ENCODE results near the gene EFNA5.

Gene EFNA5

DNA sequence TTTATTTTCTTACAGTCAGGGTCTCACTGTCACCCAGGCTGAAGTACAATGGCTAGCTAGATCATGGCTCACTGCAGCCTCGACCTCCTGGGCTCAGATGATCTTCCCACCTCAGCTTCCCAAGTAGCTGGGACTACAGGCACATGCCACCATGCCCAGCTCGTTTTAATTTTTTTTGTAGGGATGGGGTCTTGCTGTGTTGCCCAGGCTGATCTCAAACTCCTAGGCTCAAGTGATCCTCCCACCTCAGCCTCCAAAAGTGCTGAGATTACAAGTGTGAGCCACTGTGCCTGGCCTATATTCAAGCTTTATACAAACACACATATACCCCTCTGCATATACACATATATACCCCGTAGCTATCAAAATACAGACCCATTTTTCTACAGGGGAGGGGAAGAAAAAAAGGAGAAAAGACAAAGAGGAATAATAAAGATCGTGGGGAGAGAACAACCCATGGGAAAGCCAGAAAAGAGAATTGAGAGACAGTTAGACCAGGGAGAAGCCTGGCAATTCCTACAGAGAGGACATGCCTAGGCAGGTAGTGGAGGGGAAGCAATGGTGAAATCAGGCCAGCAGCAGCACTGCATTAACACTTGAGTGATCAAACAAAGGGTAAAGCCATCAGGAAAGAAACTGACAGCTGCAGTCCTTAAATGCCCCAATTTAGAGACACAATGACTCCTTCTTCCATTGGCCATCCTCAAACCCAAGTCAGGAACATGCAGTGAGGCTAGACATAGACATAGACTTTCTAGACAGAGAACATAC lies 102.7 kb downstream of the EFNA5 start:
- no peak for DNase-seq

DNA sequence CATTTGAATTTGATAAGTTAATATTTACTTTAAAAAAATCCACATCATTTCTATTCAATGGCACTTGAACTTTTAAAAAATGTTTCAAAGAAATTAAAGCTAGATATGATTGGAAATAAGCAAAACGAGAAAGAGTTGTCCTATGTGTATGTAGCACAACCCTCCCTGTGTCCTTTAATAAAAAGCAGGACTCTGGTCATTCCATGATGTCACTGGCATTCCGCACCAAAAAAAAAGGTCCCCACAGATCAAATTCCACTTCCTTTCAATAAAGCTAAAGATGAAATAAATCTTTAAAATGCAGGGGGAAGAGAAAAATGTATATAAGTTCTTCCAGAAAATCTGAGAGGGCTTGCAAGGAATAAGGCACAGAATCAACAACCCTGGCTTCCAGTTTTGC lies 103.8 kb downstream of the EFNA5 start:
- no peak for DNase-seq

DNA sequence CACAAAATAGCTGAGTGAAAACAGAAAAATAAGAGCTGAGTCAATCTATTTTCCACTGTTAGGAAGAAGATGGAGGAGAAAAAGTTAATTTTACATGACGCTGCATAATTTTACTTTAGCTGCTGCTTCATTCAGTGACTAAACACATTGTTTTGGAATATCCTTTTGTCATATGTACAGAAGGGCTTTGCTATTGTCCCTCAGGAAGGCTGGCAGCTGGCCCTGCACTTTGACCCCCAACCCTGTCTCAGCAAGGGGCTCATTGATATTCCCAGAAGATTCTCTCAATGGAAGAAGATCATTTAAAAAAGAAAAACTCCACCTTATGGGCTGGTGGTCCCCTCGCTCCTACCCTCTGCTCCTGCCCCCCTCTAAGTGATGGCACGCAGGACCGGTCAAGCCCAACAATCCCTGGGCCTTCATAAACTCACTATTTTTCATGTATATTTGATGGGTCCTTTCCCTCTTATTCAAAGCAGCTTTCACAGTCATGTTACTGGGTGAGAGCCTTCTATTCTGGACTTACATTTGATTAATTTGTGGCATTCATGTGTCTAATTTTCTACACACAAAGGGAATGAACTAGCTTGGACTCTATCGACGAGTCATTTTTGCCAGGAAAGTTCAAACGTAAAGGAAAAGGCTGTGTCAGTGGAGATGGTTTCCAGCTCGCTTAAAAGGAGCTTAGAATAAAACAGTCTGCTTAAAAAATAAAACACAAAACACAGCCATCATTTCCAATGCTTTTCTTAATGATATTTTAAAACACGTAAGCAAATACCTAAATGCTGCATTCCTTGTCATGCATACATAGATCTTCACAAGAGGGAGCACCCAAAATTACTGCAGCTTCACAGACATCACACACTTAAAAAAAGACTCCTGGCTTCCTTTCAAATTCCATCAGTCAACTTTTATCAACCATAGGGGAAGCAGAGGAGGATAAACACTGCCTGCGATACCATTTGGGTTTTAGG lies 104.7 kb downstream of the EFNA5 start:
- no peak for DNase-seq

DNA sequence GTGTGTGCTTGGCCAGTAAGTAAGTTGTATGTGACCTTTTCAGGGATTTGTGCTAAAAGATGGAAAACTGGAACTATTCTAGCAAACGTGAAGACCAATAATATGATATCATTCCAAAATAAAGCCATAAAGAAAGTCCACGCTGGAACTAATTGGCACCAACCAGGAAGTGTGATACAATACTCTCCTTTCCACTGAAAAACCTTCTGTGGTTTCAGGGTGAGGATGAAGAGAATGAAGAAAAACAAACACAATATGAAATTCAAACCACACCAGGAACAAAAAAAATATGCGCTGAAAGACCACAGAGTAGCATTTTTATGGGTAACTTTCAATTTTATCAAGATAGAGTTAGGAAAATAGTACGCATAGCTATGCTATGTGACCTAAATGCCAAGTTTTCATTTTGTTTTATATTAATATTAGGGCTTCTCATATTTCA lies 105.8 kb downstream of the EFNA5 start:
- DNase-seq, result no peak

DNA sequence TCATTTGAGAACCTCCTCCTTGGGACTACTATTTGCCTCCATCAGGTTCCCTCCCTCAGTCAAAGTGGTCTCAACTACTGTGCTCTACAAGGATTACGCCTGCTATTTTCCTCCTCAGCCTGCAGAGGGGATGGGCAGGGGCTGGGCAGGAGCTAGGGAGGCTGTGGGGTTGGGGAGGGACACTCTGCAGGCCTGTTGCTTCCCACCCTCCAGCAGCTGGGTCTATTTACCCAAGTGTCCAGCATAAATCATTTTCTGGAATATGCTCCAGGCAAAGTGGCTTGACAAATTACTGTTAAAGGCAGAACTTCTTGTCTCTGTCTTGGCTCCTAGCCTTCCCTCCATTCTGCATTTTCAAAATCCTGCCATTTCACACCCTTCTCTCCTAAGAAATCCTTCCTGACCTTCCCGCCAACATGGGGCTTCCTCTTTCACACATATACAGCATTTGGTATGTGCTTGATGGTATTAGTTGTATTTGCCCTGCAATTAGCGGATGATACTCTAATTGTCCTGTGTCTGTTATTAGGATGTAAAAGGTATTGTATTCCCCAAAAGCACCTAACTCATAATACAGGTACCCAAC lies 106.7 kb downstream of the EFNA5 start:
- no peak for DNase-seq

DNA sequence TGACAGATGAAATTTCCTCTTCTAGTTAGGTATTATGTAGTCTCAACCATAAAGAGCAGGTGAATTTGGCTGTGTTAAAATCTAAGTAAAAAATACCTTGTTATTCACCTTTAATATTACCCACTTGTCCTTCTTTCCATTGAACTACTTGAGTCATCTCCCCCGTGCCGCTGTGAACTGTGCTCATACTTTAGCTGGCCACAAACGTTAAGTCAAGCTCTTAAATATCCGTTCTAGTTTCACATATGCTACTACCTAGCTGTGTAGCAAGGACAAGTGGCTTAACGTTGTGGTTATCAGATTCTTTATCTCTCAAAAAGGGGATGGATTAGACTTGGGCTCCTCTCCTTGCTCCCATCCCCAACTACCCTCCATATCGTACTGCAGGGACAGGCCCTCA lies 110.4 kb downstream of the EFNA5 start:
- no peak for DNase-seq

DNA sequence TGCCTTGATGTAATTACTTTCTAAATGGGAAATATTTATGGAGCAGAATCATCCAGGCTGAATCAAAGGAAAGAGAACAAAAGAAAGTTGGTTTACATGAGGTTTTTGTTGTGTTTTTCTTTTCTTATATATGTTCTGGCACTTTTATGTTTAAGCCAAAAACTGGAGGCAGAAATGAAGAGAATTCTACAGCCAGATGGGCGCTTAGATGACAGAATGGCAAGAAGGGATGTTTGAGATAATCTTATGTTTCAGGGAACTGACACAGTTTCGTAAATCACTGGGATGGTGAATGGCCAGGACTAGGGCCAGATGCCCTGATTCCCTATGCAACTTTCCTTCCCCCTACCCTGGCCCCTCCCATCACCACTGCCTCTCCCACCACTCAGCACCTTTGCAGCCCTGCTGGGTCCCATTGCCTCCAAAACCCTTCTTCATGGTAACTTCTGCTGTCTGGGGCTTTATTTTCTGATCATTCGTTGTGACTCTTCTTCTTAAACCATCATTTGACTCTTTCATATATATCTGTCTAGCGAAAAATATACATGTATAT lies 111.8 kb downstream of the EFNA5 start:
- no peak for DNase-seq

DNA sequence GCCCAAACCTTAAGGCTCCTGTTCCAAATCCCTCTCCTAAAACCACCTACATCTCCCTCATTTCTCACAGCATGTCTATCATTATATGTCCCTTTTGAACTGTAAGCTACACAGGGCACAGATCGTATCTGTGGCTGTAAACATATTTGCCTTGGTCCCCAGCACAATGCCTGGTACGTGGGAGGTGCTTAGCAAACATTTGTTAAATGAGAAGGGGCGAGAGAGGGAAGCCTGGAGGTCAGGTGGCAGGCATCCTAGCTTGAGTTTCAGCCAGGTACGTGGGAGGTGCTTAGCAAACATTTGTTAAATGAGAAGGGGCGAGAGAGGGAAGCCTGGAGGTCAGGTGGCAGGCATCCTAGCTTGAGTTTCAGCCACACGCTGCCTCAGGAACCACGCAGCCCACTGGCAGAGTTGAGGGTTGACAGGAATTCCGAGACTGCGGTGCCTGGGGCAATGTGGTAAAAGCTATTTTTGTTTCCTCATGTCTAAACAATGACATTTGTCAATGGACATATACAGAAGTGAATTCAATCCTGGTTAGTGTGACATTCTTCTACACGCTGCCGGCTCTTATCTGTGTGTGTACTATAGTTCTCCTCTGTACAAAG lies 113.6 kb downstream of the EFNA5 start:
- no peak for DNase-seq

DNA sequence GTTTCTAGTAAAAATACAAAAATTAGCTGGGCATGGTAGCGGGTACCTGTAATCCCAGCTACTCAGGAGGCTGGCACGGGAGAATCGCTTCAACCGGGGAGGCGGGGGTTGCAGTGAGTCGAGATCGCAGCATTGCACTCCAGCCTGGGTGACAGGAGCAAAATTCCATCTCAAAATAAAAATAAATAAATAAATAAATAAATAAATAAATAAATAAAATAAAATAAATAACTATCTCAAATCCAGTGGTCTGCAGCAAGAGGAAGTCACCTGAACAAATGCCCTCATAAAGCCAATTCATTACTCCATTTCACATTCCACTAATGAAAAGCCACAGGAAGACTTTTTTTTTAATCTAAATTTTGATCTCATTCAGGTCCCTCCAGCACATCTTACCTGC lies 114.2 kb downstream of the EFNA5 start:
- no peak for DNase-seq

DNA sequence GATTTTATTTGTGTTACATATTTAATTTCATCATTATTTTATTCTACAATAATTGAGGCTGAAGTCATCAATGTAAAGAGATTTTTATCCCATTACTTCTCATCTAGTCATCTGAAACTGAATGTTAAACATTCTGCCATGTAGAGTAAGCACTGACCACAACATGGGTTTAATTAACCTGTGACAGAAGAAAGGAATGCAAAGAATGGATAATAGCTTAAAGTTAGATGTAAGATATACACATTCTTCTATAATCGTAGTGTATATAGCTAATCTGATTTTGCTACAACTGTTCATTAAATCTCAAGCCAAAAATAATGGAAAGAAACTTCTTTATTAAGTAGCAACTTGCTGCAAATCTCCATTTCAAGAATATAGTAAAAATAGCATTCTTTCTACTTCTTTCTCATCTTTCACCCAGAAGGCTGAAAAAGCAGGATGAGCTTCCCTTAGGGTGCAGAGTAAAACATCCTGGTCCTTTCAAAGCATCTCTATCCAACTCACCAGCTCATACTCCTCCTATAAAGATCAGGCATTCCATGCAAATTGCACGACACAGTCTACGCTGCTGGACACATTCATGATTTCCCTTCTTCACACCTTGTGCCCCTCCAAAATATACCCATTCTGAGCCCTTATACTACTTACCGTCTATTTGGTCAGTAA lies 115.2 kb downstream of the EFNA5 start:
- no peak for DNase-seq

DNA sequence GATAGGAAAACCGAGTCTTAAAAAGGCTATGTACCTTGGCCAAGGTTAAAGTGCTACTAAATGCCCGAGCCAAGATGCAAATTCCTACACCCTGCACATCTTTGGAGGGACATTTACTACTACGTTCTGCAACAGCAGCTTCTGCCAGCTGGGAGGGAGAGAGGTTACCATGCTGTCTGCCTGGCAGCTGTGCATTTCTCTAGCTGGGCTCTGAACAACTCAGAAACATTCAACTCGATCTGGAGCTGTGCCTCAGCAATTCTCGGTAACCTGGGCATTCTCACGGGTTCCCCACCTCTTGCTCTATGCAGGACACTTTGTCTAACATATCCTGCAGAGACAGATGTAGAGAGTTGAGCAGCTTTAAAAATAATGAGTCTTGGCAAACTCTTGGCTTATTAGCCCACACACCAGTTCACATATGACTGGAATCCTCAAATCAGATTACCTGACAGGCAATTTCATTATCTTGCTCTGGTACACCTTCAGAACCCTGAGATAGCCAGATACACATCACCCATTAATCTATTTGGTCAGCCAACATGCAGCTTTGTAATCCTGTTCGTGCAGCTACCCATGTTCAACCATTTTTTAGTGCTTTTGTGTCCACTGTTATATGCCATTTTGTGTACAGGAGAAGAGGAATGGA lies 115.8 kb downstream of the EFNA5 start:
- no peak for DNase-seq

DNA sequence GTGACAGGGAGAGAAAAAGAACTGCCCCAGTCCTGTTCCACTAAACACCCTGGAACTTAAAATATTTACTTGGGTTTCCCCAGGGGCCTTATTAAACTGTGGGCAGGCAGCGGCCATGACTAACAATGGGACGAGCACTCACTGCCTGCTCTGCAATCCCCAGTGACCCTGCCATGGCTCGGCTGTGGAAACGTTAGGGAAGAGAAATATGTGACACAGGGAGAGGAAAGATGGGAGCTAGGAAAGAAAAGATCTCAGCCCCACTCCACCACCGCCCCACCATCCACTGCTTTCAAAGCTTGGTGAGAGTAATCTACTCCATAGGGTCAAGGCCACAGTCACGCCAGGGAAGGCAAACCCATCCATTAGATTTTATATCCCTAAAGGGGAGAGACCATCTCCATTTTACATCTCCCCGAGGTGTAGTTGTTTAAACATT lies 117.6 kb downstream of the EFNA5 start:
- DNase-seq, result peak; percentile 58

DNA sequence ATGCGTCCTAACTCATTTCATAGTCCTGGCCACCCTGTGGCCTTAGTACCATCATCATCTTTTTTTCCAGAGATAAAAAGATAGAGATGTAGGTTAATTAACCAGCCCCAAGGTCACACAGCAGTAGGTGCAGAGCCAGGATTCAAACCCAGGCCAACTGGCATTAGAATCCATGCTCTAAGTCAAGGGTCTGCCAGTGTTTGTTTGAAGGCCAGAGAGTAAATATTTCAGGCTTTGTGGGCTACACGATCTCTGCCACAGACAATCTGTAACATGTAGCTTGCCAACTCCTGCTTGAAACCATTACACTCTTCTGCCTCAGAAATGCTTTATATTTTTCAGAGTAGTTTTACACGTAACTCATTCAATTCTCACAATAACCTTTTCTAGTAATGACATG lies 119.6 kb downstream of the EFNA5 start:
- no peak for DNase-seq

DNA sequence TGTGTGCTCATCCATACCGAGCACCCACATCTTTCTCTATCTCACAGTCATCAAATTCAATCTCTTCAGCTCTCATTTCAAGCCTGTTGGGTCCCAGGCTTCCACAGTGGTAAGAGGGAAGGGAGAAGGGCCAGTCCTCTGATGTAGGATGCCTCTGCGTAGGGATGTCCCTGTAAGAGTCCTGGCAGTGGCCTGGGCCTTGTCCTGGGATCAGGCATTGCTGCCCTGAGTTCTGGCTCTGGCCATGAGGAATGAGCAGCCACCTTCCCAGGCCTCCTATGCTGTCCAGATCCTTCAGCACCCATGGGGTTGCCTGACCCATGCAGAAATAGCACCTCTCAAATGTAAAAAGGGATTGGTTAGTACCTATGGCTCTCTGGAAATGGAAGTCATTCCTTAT lies 121.2 kb downstream of the EFNA5 start:
- no peak for DNase-seq

DNA sequence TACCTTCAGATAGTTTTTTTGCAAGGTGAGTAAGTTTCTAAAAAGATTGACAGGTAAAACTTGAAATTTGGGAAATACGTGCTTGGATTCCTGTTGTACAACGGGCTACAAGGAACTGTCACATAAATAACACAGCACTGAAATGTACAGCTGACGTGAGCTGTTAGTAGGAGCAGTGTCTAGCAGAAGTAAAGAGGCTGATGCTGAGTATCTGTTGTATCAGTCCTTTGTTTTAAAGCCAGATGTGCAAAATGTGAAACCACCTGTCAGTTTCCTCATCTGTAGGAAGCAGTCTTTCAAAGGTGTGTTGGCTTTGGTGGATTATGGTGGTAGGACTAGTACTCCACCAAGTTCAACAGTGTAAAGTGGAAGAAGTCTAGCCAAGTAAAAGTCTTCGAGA lies 122.3 kb downstream of the EFNA5 start:
- no peak for DNase-seq

DNA sequence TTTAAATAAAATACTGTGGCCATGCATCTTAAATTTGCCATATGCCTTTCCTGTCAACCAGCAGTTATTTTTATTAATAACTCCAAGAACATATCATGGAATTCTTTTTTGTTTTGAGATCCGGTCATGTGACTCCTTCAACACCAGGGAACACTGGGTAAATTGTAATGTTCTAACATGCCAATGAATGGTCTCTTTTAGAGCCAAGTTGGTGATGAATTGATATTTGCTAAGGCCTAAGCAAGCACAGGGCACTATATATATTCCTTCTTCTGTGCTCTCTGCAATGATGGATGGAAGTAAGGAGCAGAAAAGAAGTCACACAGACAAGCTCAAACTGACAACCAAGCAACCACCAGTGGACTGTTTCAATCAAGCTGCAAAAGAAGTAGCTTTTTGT lies 124.0 kb downstream of the EFNA5 start:
- DNase-seq, result no peak

DNA sequence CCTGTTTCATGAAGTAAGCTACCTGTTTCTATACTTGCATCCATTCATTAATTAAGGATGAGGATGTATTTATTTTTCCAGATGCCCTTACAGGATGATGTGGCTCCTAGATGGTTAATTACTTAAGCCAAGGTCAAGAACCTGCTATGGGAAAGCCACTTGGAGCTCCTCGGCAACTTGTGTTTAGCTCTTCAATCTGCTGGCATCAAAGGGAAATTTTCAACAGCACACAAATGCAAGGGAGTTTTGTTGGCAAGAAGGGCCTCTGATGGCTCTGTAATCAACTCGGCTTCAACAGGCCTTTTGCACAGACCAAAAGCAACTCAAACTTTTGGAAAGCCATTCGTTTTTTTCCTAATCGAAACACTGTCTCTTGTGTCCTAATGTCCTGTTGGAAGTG lies 125.3 kb downstream of the EFNA5 start:
- DNase-seq, result no peak

DNA sequence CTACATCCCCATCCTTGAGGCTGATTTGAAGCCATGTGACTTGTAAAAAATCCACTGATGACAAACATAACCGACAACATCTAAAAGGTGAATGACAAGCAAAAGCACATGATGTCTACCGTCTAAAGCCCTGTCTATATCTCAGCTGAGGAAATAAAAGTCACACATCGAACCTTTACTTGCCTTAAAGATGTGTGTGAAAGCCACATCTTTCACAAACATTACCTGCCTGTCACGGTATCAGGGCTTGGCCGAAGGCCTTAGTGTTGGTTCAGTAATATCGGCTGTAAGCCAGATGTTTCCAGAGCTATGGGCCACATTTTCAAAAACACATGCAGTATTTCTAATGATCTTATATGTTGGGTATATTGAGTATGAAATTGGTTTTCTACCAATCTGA lies 125.8 kb downstream of the EFNA5 start:
- no peak for DNase-seq

DNA sequence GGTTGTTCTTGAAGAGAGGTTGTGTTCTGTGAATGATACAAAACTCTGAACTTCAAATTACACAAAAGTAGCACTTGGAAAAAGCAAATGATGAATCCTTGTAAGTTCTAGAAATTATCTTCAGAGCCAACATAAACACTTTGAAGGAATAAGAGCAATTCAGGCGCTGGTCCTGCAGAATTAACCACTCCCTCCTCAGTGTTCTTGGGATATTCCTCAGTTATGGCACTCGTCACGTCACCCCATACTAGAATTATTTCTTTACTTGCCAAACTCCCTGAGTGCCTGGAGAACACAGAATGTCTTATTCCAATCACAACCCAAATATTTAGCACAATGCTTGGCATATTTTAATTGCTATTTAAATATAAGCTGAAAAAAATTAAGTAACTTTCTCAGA lies 126.3 kb downstream of the EFNA5 start:
- DNase-seq, result no peak

DNA sequence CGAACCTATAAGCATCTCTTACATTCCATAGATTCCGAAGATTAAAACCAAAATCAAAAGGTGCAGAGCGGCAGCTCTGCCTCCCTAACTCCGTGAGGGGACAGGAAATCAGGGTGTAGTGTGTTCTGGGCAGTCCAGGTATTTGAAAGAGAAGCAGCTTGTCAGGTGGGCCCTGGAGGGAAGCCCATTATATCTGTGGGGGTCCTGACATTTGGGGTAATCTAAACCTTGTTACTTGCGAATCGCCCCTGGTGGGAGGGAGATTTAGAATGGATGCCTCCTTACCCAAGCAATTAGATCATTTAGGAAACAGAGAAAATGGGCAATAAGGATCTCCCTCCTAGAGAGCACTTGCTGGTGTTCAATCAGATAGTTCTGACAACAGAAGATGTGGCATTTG lies 126.9 kb downstream of the EFNA5 start:
- no peak for DNase-seq

DNA sequence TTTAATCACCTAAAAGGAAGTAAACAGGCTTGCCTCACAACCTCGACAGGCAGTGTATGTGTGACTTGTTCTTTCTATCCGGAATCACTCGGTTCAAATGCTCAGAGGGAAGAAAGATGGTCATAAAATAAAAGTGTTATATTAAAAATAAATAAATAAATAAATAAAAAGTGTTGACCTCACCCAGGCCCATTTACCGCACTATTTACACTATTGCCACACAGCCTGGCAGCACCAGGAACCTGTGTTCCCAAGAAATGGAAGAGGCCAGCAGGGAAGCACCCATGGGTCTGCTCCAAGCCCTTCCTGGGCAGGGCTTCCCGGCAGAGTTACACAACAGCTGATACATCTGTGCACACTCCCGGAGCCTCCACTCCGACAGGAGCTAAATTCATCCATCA lies 127.9 kb downstream of the EFNA5 start:
- DNase-seq, result peak; percentile 12

DNA sequence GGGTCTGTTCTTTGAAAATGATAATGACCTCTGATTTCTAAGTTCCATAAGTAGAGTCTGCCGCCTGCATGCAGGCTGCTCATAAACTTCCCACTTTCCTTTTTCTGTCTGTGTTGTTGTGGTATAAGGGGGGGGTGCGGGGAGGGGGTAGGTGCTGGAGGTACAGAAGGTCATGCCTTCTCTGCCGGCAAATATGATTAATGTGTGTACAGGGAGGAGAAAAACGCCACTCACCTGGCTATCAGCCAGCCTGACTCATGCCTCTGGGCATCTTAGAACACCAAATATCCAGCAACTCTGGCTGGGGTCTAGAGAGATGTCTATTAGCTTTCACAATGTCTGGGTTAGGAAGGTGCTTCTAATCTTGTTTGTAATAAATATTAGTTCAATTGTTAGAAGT lies 128.3 kb downstream of the EFNA5 start:
- DNase-seq, result no peak

Data from GOT3 (cell line).